Vagina (tissue), 2 donors: Measurements from ENCODE around the gene KLHL29. TPM values are rescaled to one million over a fixed set of nuclear protein-coding genes. Genes with fewer than 3 reads are reported as not detected.

Experiments
- DNase-seq, 2 donors: peaks; one replicate each; pipeline ENCODE4 v3.0.0-alpha.2; 2017; ENCODE audit errors: extremely low spot score in 2 of 2
- H3K27ac ChIP-seq: fragments of 200-600 bp; sonication (generic); one replicate; pipeline ENCODE4 v1.5.1; 2019
- H3K27me3 ChIP-seq: fragments of 200-600 bp; sonication (generic); one replicate; pipeline ENCODE4 v1.5.1; 2019
- H3K36me3 ChIP-seq, 2 donors: fragments of 200-600 bp; sonication (generic); one replicate each; pipeline ENCODE4 v1.5.1; 2017 to 2019
- H3K4me1 ChIP-seq: fragments of 200-600 bp; sonication (generic); one replicate; pipeline ENCODE4 v1.5.1; 2019
- H3K4me3 ChIP-seq, 2 donors: fragments of 200-600 bp; sonication (generic); 1 replicate in 1 of 2; 2 replicates in 1 of 2; pipeline ENCODE4 v1.5.1; 2016 to 2019
- H3K9me3 ChIP-seq: fragments of 200-600 bp; sonication (generic); one replicate; pipeline ENCODE4 v1.5.1; 2019
- CTCF ChIP-seq, 3 experiments: fragments of 450-650 bp in 2 of 3; fragments of 200-600 bp in 1 of 3; sonication (generic) in 1 of 3; IDR thresholded peaks; one replicate each; pipeline ENCODE4 v1.5.1; 2017 to 2019; ENCODE audit warnings: antibody characterized with exemption in 3 of 3, mild to moderate bottlenecking in 2 of 3, moderate library complexity in 2 of 3
- POLR2A ChIP-seq, 2 donors: fragments of 450-650 bp; IDR thresholded peaks; one replicate each; pipeline ENCODE4 v1.6.1; 2017; ENCODE audit warnings: antibody characterized with exemption in 2 of 2, mild to moderate bottlenecking in 2 of 2, moderate library complexity in 2 of 2
- POLR2AphosphoS5 ChIP-seq, 2 donors: sonication (generic); formaldehyde crosslinking; IDR thresholded peaks; one replicate each; pipeline ENCODE4 v1.9.0; 2017; ENCODE audit warnings: antibody characterized with exemption in 2 of 2, mild to moderate bottlenecking in 2 of 2, low read depth in 1 of 2; ENCODE audit not compliant: insufficient read depth in 1 of 2
- intact Hi-C: fragments of 100-400 bp; cut with DNase I; formaldehyde crosslinking; loops from one replicate; pipeline ENCODE4 v1.15.1; 2023
- total RNA-seq: library from RNA; depleted of rRNA; stranded (reverse); fragments of >200 nt; gene quantifications from one replicate; pipeline ENCODE4 v1.2.3, GENCODE V29; 2016

Gene KLHL29
- total RNA-seq, 1 donor from 2014 or later: 19.4 TPM

GRCh38 chr2:23482607-23483006 is 97.6 kb downstream of the KLHL29 start:
- Histone ChIP-seq H3K27me3 (no peaks in the 10 kb centered on the region), H3K36me3 (no peaks in the 10 kb centered on the region), H3K27ac (no peak overlapping the region), H3K4me3 (no peak overlapping the region), H3K9me3 (no peaks in the 10 kb centered on the region), H3K4me1 (peaks cover 18% of the 10 kb centered on the region)
- TF ChIP-seq POLR2A (IDR thresholded peaks at IDR 0.05) (no peak), CTCF (IDR thresholded peaks at IDR 0.05) (no peak), POLR2AphosphoS5 (IDR thresholded peaks at IDR 0.05; ENCODE audit: insufficient read depth in 1 of 2, low read depth in 1 of 2) (no peak)
- DNase-seq: no peak
- intact Hi-C loops: no loop called here

GRCh38 chr2:23483791-23484190 is 98.8 kb downstream of the KLHL29 start:
- Histone ChIP-seq H3K27me3 (no peaks in the 10 kb centered on the region), H3K9me3 (no peaks in the 10 kb centered on the region), H3K36me3 (no peaks in the 10 kb centered on the region), H3K27ac (no peak overlapping the region), H3K4me1 (peaks cover 18% of the 10 kb centered on the region), H3K4me3 (no peak overlapping the region)
- TF ChIP-seq POLR2AphosphoS5 (IDR thresholded peaks at IDR 0.05; ENCODE audit: insufficient read depth in 1 of 2, low read depth in 1 of 2): no peak
- no peak for TF ChIP-seq CTCF (IDR thresholded peaks at IDR 0.05)
- no peak for TF ChIP-seq POLR2A (IDR thresholded peaks at IDR 0.05)
- DNase-seq: no peak
- intact Hi-C loops: no loop called here

- H3K9me3 ChIP-seq: no peaks in the 10 kb centered on the region
- intact Hi-C loops: no loop called here
Measured at GRCh38 chr2:23484275-23484674, 99.3 kb downstream of the KLHL29 start.

GRCh38 chr2:23484767-23485166 is 99.8 kb downstream of the KLHL29 start:
- Histone ChIP-seq H3K9me3 (no peaks in the 10 kb centered on the region), H3K4me1 (peaks cover 18% of the 10 kb centered on the region), H3K4me3 (no peak overlapping the region), H3K27me3 (no peaks in the 10 kb centered on the region), H3K27ac (no peak overlapping the region), H3K36me3 (no peaks in the 10 kb centered on the region)
- TF ChIP-seq CTCF (IDR thresholded peaks at IDR 0.05): no peak
- TF ChIP-seq POLR2A (IDR thresholded peaks at IDR 0.05): no peak
- TF ChIP-seq POLR2AphosphoS5 (IDR thresholded peaks at IDR 0.05; ENCODE audit: insufficient read depth in 1 of 2, low read depth in 1 of 2): no peak
- intact Hi-C loops: no loop called here
- DNase-seq: no peak

More at GRCh38 chr2:23484275-23484674, 99.3 kb downstream of the KLHL29 start:
- Histone ChIP-seq H3K27me3 (no peaks in the 10 kb centered on the region), H3K36me3 (no peaks in the 10 kb centered on the region), H3K4me1 (peaks cover 18% of the 10 kb centered on the region), H3K27ac (no peak overlapping the region), H3K4me3 (no peak overlapping the region)
- no peak for DNase-seq
- TF ChIP-seq CTCF (IDR thresholded peaks at IDR 0.05) (no peak), POLR2AphosphoS5 (IDR thresholded peaks at IDR 0.05; ENCODE audit: insufficient read depth in 1 of 2, low read depth in 1 of 2) (no peak), POLR2A (IDR thresholded peaks at IDR 0.05) (no peak)

GRCh38 chr2:23485261-23485660 is 100.3 kb downstream of the KLHL29 start:
- intact Hi-C loops: no loop called here
- Histone ChIP-seq H3K27ac (no peak overlapping the region), H3K27me3 (no peaks in the 10 kb centered on the region), H3K9me3 (no peaks in the 10 kb centered on the region), H3K4me1 (peaks cover 18% of the 10 kb centered on the region), H3K36me3 (no peaks in the 10 kb centered on the region), H3K4me3 (no peak overlapping the region)
- no peak for DNase-seq
- TF ChIP-seq POLR2A (IDR thresholded peaks at IDR 0.05): no peak
- TF ChIP-seq POLR2AphosphoS5 (IDR thresholded peaks at IDR 0.05; ENCODE audit: insufficient read depth in 1 of 2, low read depth in 1 of 2): no peak
- TF ChIP-seq CTCF (IDR thresholded peaks at IDR 0.05): no peak
